GM18520 (cell line): ENCODE results near the gene VEGFB.
A peak's percentile ranks its signal among the peaks of the same experiment; 100 is the strongest.

Experiments
- ATAC-seq: cut with Tn5 transposase; IDR thresholded peaks from one replicate; pipeline ENCODE4 v1.9.1; 2021; ENCODE audit not compliant: unreplicated experiment

VEGFB gene

DNA sequence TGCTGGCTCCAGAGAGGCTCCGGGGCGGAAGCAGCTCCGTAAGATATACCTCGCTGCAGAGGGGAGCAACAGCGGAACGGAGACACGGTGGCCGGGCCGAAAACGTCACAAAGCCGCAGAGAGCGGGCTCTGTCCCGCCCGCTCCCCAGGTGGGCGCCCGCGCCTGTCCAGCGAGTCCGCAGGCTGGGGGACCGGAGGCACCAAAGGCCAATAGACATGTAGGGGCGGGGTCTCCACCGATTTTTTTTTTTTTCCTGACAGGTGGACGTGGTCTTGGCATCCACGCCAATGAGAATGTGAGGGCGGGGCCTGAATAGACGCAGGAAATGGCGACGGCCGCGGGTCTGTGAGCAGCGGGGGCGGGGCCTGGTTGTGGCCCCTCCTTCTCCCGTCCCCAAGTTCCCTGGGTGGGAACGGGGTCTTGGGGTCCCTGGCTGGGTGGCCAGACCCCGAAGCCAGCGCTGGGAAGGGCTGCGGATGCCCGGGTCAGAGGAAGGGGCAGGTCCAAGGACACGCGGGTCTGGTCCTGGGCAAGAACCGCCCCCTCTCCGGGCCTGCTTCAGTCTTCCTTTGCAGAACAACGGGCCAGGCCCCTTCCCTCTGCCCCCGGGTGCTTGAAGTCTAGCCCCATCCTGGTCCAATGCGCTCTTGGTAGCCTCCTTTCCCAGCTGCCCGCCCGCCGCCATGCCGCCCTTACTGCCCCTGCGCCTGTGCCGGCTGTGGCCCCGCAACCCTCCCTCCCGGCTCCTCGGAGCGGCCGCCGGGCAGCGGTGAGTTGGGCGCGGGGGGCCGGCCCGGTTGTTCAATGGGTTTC, 4.0 kb upstream of the VEGFB start, which contains the start of gene DNAJC4:
Gene DNAJC4, plus strand, starts transcription at position 378 of the 814 bp plus-strand sequence. Its CDS starts 307 bp downstream, at position 685.
- peak; percentile 34 for ATAC-seq

DNA sequence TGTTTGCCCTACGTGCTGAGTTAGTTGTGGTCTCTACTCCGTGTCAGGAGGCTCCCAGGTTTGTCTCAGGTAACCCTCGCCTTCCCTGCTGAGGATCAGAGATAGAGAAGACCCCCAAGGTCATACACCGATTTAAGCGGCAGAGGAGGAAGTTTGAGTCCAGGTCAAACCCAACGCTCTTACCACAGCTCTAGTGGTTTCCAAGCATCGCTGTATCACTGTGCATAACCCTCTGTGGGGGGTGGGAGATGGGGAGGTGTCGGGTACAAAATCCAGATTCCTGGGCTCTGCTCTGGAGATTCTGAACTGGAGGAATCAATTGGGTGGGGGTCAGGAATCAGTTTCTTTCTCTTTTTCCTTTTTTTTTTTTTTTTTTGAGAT, 3.4 kb upstream of the VEGFB start:
- no peak for ATAC-seq

DNA sequence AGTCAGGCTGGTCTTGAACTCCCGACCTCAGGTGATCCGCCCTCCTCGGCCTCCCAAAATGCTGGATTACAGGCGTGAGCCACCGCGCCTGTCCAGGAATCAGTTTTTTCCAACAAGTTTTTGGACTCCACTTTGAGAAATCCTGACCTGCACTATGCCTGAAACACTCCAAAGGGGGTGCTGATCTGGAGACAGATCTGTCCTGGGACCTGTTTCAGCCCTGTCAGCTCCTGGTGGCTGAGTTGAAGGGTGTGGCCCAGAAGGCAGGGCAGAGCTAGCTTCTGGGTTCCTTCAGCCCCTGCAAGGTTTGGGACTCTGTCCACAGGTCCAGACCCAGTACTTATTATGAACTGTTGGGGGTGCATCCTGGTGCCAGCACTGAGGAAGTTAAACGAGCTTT, 2.8 kb upstream of the VEGFB start:
- ATAC-seq = no peak

DNA sequence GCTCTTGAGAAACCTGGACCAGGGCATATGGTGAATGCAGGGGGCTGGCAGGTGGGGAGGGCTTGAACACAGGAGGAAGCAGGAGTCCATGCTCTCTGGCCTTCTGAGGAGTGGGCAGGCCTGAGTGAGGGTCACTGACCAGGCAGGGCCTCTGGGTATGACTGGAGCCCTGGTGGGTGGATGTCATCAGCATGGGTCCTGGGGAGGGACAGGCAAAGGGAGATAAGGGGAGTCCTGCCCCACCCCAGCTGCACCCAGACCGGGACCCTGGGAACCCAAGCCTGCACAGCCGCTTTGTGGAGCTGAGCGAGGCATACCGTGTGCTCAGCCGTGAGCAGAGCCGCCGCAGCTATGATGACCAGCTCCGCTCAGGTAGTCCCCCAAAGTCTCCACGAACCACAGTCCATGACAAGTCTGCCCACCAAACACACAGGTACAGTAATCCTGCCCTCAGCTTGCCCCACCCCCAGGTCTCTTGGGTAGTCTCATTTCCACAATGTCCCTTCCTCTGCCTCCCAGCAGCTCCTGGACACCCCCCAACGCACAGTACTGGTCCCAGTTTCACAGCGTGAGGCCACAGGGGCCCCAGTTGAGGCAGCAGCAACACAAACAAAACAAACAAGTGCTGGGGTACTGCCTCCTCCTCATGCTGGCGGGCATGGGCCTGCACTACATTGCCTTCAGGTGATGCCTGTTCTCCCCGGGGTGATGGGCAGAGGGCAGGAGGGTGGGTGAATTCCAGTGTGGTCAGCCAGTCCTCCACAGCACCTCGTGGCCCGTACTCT, 2.0 kb upstream of the VEGFB start:
- ATAC-seq = no peak

DNA sequence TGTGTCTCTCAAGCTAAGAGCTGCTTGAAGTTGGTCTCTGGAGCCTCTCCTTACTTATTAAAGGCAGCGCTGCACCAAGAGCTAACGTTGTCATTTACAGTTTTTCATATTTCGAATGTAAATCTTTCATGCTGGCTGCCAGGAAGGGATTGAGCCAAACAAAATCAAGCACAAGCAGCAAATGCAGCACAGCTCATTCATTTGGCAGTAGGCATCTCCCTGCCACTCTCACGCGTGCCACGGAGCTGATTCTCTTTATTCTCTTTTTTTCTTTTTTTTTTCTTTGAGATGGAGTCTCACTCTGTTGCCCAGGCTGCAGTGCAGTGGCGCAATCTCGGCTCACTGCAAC, 1.4 kb upstream of the VEGFB start:
- ATAC-seq = no peak

DNA sequence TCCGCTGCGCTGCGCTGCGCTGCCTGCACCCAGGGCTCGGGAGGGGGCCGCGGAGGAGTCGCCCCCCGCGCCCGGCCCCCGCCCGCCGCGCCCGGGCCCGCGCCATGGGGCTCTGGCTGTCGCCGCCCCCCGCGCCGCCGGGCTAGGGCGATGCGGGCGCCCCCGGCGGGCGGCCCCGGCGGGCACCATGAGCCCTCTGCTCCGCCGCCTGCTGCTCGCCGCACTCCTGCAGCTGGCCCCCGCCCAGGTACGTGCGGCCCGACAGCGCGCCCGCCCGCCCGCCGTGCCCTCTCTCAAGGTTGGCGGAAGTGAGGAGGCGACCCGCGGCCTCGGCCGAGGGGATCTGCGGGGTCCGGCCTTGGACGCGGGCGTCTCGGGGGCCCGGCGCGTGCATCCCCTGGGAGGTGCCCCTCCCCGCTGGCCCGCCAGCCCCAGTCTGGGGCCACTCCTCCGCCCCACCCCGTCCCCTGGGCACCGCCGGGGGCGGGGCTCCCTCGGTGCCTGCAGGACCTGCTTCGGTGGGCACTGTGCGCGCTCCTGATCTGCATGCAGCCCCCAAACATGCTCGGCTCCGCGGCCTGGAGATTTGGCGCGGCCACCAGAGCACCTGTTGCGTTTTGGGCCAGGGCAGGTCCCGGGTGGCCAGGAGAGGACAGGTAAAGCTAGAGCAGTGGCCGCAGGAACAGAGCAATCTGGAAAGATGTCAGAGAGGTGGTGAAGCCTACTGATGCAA, 429 bp downstream of the VEGFB start:
- no peak for ATAC-seq

DNA sequence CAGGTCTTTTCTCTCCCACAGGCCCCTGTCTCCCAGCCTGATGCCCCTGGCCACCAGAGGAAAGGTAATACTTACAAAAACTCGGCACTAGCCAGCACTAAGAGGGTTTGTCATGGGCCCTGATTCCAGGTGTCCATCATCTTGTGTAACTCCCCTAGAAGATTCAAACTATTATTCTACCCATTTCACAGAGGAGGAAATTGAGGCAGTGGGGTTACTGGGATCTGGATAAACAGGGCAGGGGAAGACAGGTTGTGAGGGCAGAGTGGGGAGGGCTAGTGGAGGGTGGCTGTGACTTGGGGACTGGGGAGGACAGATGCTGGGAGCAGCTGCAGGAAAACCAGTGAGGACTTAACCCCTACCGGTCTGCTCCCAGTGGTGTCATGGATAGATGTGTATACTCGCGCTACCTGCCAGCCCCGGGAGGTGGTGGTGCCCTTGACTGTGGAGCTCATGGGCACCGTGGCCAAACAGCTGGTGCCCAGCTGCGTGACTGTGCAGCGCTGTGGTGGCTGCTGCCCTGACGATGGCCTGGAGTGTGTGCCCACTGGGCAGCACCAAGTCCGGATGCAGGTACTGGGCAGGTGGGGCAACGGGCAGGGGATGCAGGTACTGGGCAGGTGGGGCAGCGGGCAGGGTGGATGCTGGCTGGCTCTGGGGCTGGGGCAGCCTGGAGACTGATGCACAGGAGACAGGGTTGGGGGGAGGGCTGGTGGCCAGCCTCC, 1.2 kb downstream of the VEGFB start:
- no peak for ATAC-seq

DNA sequence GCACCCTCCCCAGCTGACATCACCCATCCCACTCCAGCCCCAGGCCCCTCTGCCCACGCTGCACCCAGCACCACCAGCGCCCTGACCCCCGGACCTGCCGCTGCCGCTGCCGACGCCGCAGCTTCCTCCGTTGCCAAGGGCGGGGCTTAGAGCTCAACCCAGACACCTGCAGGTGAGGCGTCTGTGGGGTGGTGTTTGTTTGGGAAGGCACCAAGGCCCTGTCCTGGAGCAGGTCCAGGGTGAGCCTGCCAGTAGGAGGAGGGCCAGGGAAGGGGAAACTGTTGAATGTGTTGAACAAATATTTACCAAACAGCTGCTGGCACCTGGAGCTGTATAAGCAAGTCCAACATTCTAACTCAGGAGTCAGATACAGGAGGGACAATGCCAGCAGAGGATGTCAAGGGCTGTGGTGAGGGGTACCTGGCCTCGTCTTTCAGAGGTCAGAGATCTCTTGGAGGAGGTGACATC, 3.1 kb downstream of the VEGFB start:
- no peak for ATAC-seq

DNA sequence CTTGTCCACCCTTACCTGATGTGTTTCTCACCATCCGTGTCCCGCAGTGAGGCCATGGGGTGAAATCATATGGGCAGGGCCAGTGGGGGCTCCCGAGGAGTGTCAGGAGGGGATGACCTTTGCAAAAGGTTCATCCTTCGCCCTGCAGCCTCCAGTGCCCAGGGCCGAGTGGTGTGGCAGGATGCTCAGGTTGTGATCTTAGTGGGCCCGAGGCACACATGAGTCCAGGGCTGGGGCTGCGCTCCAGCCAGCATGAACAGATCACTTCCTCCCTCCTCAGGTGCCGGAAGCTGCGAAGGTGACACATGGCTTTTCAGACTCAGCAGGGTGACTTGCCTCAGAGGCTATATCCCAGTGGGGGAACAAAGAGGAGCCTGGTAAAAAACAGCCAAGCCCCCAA, 3.7 kb downstream of the VEGFB start:
- ATAC-seq = no peak

DNA sequence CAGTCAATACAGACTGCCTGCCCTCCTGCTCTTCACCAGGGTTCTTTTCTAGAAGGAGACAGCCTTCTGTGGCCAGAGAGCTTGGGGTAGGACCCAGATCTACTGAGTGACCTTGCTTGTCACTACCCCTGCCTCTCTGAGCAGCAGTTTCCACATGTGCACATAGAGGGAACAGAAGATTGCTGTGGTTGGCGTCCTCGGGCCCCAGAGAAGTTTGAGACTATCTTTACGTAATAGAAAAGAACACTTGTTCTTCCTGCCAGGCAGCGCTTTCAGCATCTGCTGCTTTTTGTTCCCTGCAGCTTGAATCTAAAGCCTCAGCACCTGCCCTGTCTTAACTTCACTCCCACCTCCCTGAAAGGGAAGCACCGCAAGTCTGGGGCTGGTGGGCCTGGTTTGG, 4.6 kb downstream of the VEGFB start:
- no peak for ATAC-seq

DNA sequence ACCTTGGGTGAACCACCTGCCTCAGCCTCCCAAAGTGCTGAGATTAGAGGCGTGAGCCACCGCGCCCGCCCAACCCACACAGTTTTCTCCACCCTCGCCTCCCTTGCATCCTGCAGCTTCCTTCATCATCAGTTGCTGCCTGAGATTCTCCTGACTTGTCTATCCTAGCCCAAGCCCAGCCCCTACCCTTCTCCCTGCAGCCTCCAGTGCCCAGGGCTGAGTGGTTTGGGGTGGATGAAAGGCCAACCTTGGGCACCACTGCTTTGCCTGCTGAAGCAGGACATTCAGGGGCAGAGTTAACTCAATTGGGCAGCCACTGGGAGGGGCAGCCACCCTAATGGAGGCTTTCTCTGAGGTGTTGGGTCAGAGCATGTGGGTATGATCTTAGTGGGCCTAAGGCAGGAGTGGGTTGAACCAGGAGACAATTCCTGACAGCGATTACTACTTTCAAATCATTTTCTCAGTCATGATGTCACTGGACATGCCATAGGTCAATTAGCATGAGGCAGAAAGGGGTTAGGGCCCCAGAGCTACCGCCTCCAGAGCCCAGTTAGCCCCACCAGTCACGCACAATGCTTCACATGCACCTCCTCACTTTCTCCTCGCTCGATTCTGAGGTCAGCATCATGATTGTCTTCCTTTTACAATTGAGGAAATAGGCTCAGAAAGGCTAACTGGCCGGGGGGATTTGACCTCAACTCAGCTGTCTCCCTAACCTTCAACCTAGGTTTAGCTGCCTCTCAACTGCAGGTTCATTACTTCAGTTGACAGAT, 5.5 kb downstream of the VEGFB start:
- no peak for ATAC-seq

DNA sequence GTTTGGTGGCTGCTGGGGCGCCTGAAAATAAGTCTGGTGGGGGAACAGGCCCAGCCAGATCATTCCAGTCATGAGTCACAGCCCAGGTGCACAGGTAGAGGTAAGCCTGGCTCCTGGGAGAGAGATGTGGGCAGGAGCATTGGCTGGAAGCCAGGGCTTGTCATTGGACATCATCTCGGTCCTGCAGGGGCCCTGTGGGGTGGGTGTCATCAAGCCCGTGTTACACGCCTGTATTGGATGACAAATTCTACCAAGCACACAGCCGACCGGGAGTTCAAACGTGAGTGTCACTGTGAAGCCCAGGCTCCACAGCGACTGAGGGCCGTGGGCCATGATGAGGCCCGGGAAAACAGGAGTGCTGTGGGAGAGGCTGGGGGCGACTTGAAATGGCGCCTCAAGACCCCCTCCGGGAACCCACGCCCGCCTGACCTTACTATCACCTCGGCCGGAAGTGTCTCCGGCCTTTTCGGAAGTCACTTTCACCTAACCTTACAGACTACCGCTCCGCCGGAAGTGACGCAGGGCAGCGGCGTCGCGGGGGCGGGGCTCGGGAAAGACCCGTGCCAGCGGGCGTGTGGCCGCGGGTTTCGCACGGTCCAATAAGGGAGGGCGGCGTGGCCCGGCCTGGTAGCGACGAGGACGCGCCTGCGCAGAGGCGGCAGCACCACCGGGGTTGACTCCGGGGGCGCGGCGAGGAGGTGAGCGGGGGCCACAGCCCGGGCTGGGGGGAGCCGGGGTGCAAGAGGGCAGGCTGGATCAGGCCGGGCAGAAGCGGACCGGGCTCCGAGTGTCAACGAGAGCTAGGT, 6.3 kb downstream of the VEGFB start, which contains the start of gene FKBP2:
Gene FKBP2, plus strand, starts transcription at position 661 of the 806 bp plus-strand sequence. CDS start 1,293 bp downstream, outside the sequence.
- ATAC-seq = peak; percentile 55

DNA sequence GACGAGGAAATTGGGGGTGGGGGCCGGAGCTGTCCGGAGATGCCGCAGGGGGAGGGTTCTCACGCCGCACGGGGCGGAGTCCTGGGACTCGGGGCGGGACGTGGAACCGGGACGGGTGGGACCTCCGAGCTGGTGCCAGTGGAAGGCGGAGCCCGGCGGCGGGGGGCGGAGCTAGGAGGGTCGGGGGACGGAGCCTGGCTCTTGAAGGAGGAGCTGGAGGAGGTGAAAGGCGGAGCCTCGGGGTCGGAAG, 6.8 kb downstream of the VEGFB start:
- ATAC-seq = peak; percentile 48

DNA sequence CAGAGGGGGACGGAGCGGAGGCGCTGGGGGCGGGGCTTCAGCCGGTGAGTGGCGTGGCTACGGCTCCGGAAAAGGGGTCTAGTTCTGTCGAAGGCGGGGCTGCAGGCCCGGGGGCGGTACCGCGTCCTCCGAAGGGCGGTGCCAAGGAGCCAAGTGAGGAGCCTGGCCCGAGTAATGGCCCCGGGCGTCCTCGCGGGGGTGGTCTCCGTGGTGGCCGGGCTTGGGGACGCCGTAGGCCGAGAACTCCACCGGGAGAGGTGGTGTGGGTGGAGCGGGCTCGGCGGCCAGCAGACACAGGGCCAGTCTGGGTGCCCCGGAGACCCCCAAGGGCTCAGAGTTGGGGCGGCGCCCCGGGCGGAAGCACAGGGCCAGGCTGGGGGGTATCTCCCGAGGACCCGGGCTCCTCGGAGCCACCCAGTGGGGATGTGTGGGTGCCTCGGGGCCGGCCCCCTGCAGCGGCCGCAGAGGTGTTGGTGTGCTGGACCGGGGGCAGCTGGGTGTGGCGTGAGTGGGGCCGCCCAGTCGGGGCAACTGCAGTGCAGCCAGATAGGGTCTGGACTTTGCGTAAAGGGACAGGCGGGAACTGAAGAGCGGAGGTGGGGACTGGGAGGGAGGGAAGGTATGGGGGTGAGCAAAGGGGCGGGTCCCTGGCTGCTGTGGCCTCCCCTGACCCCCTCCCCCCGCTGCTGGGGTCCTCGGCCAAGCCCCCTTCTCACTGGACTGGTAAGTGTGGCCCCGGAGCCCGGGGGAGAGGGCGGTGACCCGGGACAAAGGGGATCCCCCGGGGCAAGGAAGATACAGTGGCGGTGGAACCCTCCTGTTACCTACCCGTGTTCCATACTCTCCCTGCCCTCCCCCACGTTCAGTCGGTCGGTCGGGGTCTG, 7.3 kb downstream of the VEGFB start:
- peak; percentile 5 for ATAC-seq

DNA sequence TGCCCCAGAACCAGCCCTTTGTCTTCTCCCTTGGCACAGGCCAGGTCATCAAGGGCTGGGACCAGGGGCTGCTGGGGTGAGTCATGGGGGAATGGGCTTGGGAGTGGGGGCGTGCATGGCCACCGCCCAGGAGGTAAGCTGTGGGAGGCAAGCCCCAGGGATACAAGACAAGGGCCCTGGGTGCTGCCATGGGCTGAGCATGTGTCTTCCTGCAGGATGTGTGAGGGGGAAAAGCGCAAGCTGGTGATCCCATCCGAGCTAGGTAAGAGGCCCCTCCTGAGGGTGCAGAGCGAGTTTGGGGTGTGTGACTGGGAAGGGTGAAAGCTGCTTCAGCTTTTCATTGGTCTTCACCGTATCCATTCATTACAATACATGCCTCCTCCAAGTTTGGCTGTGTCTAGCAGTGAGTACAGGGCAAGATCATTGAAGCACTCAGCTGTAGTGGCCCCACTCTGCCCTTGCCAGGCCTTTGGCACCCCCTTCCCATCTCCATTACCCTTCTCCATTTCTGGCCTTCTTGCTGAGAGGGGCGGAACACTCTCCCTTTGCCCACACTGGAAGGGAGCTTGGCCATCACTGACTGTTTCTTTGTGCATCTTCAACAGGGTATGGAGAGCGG, 9.0 kb downstream of the VEGFB start:
- no peak for ATAC-seq

DNA sequence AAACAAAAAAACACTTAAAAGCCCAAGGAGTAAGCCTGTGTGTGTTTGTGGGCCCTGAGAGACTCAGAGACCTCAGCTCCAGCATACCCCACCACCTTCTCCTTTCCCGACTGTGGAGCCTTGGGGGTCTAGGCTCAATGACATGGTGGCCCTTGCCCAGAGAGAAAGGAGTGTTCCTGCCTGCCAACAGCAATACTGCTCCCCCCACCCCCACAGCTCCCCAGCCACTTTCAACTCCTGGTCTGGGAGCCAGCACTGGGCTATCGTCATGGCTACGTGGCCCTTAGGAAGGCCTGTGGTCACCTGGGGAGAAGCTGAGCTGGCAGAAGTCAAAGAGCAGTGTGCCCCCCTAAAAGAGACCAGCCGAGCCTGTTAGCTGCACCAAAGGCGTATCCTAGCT, 9.7 kb downstream of the VEGFB start:
- no peak for ATAC-seq

DNA sequence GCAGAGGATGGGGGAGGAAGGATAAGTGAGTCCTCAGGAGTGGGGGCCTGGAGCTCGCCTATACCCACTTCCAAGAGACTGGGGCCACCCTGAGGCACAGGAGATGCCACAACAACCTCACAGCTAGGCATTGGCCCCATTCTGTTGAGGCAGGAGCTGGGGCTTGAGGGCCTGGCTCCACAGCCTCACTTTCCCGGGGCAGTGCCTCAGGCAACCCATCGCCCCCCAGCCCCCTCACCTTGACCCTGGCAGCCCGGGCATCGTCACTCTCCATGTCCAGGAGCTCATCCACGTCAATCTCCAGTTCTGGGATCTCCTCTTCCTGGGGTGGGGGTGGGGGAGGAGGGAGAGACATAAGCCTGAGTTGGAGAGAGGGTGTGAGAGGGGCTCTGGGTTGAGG, 10.6 kb downstream of the VEGFB start:
- no peak for ATAC-seq

DNA sequence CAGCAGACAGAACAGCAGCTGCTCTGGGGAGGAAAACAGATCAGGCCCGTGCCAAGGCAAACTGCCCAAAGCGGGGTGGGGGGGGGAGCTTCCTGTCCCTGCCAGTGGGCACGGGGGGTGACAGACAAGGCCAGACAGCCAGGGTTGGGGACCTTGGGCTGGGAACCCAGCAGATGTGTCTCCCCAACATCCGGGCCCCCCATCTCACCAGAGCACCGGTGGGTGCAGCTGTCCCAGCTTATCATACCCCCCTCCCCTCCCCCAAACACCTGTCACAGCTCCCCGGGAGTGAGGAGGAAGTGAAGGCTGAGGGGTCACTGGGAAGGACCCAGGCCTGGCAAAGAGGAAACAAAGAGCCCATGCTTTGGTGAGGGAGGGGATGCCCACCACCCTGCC, 11.0 kb downstream of the VEGFB start:
- no peak for ATAC-seq
